Suppressor macrophage (primary cell): ENCODE data around the gene SEMA3F.

ENCODE experiments used
- DNase-seq, 4 experiments: peaks; one replicate each; pipeline ENCODE4 v3.0.0-alpha.2; 2020 to 2022
- total RNA-seq, 17 experiments: gene quantifications; one replicate each; lab custom pipeline; 2026; ENCODE audit warnings: mixed read lengths in 6 of 17, inconsistent platforms in 3 of 17; lab: John Stamatoyannopoulos, UW

Gene SEMA3F
- 0 to 3.3 (median 0.05) reads per million in 17 experiments for total RNA-seq

DNA sequence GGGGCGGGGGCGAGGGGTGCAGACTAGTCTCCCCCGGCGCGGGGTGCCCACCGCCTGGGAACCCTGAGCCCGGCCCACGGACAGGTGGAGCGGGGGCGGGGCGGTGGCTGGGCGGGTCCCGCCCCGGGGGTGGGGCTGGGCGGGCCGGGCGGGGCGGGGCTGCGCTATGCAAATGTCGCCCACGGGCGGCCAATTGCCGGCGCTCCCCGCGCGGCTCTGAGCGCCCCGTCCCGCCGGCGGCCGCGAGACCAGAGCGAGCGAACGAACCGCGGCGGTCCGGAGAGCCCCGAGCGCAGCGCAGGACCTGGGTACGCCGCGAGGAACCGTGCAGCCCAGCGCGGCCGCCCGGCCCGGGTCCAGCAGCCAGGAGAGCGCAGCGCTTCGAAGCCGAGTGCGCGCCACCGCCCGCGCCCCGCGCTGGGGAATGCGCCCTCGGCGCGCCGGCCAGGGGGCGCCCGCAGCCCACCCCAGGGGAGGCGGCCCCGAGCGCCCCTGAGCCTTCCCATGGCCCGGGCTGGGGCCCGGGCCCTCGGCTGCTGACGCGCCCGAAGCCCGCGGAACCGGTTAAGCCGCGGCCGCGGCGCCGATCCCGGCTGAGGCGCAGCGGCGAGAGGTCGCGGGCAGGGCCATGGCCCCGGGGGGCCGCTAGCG lies at the start of gene SEMA3F:
TSS of gene SEMA3F (plus strand) at position 485 of the 651 bp plus-strand sequence. CDS start 4,299 bp downstream, outside the sequence.
- DNase-seq: peak; percentile 72 to 91 (median 82)

DNA sequence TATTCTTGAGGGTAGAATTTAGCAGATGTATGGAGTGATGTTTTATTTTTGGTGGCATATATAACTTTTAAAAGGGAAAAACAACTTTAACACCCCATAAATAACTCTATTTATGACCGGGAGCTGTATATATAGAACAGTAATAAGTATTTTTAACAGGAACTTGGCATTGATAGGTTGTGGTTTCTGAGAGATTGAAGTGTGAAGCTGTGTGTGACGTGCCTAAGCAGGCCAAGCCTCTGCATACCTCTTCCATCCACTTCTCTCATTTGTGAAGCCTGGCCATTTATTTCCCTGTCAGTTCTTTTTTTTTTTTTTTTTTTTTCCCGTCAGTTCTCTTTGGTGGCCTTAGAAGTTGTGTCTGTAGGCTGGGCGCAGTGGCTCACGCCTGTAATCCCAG lies 43.4 kb upstream of the SEMA3F start:
- DNase-seq: no peak

DNA sequence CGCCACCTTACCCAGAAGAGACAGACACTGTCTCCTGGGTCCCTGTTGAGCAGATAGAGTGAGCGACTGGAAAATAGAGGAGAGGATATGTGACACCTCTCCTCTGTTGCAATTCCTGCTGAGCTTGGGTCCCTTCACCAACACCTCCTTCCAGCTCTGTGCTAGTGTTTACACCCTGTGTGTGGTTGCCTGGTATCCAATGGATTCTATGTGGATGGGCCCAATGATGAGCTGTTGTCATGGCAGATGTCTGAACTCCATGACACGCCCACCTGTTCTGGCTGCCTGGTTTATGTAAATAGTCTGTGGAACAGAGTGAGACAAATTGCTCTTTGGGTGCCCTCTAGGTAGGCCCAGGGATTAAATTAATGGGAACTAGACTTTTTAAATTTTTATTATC lies 42.7 kb upstream of the SEMA3F start:
- no peak for DNase-seq

DNA sequence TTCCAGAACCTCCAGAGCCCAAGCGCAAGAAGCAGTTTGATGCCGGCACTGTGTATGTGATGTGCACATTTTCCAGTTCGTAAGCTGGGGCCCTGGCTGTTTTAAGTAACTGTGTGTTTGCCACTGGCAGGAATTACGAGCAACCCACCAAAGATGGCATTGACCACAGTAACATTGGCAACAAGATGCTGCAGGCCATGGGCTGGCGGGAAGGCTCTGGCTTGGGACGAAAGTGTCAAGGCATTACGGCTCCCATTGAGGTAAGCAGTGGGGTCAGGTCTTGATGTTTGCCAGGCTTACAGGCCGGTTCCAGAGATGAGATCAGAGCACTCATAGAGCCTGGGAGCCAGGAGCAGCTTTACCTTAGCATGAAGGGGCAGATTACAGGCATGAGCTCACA lies 38.0 kb upstream of the SEMA3F start:
- no peak for DNase-seq

DNA sequence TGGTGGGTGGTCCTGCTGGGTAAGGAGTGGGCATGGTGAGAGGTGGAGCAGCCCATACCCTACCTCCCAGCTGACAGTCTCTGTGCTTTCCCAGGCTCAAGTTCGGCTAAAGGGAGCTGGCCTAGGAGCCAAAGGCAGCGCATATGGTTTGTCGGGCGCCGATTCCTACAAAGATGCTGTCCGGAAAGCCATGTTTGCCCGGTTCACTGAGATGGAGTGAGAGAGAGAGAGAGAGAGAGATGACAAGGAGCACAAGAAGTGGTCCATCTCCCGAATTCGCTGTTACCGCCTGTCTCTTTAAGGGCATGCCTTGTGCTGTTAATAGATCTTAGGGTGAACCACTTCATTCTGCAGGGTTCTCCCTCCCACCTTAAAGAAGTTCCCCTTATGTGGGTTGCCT lies 36.9 kb upstream of the SEMA3F start:
- peak in 2 of 4 experiments; percentile 31 to 40 for DNase-seq

DNA sequence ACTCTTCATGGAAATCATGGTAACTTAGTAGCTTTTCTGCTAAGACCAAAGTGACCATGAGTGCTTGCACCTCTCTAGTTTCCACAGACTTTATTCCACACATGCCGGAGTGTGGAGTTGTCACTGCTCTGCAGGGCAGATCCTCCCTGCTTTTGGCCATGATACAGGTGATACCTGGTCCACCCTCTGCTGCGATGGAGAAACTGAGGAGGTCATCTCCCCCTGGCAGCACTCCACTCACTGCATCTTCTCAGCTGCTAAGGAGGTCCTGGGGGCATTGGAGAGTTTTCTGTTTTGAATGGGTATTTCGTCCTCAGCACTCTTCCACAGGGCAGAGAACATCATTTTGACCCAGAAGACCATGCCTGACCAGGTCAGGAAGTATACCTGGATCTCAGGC lies 35.3 kb upstream of the SEMA3F start:
- no peak for DNase-seq

DNA sequence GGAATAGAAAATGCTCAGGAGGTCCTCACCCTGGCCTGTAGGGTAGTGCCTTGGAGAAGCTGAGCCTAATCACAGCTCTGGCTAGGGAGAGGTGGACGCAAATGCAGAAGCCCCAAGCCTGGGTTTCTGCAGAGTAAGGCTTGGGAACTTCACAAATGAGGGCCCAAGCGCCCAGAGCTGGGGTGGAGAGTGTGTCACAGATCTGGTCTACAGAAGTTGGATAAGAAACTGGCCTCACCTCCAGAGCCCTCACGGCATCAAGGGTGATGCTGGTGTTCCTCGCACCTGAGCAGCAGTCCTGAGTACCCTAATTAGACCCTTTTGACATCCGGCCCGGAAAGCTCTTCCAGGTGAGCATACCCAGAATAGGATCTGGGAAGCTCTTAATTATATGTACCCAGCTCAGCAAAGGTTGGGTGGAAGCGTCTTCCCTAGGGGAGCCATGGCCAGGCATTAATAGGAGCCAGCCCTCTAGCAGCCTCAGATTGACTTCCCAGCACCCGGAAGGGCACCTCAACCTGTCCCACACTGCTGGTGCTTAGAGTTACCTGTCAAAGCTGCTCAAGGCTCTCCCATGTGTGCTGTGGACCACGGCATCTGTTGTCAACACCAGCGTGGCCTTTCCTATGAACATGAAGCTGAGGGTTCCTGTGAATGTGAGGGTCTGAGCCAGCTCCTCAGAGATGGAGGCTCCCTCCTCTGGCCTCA lies 34.6 kb upstream of the SEMA3F start:
- no peak for DNase-seq

DNA sequence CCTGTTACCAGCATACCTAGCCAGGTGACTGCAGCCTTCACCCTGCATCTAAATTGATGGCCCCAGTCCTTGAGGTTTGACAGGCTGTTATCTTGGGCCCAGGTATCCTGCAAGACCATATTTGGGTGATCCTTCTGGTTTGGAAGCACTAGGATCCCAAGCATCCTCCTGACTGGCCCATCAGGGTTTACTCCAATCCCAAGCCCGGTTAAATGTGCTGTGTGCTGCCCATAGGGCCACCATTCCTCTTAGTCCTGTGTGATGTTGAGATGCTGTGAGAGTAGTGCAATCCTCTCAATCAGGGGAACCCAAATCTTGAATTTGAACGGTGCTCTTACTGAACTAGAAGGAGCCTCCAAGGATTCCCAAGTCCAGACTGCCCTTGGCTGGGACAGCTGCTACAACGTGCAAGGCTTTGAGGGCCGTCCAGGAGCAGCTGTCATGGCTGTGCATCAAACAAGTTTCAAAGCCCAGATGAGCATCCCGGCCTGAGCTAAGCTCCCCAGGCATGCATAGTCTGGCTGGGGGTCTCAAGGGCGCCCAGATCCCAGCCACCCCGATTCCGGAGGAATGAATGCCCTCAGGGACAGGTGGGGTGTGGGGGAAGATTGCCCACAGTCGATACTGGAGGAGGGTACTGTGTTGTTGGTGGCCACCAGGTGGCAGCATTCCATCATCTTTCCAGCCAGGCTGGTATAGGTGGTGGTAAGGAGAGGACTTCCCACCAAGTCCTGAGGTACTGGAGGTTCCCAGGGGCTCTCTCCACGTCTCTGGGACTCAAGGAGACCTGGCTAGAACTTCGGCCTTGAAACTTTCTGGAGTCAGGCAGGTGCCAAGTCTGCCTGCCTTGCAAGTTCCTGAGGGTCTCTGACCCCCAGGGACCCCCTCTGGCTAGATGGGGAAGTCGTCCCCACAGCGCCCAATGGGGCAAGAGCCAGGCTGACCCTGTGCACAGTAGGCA lies 33.8 kb upstream of the SEMA3F start:
- peak; percentile 73 to 85 (median 78) for DNase-seq

DNA sequence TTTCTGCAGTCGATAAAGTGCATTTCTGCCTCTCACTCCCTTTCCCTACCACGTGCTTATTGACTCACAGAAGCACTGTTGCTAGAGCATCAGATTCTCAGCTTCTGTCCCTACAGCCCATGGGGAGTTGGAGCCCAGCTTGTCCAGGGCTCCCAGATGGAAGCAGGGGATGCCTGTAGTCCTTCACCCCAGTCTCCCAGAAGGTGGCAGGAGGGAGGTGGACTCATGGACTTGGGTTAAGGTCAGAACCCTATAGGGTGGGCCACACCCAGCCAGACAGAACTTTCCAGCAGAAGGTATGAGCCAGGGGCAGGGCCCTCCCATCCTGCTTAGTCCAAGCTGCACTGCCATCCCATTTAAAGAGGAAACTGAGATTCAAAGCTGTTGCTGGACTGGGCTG lies 33.1 kb upstream of the SEMA3F start:
- DNase-seq: no peak

DNA sequence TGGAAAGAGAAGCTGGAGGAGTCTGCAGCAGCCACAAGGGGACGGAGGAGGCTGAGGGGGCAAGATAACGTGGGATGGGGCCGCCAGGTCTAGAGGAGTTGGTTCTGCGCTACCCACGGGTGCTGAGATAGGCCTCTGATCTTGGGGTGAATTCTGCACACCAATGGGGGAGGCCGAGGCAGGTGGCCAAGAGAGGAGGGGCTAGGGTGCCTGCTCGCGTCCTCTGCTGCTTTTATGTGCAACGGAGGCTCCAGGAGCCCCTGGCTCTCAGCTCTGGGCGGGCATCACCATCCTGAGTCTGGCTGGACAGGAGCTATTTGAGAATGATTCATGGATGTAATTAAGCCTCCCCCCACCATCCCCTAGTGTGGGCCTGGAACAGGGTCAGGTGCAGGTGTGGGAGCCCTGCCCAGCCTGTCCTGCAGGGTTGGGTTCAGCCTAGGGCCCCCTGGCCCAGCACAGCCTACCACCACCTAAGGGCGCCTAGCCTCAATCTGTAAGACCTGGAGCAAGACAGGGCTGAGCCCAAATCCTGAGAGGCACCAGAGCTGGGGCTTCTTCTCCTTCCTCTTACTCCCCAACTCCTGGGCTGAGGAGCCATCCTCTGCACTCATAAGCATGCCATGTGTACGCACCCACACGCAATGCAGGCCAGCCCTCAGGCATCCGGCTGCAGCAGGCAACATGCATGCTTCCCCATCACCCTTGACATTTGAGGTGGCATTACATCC lies 32.3 kb upstream of the SEMA3F start:
- DNase-seq: no peak

DNA sequence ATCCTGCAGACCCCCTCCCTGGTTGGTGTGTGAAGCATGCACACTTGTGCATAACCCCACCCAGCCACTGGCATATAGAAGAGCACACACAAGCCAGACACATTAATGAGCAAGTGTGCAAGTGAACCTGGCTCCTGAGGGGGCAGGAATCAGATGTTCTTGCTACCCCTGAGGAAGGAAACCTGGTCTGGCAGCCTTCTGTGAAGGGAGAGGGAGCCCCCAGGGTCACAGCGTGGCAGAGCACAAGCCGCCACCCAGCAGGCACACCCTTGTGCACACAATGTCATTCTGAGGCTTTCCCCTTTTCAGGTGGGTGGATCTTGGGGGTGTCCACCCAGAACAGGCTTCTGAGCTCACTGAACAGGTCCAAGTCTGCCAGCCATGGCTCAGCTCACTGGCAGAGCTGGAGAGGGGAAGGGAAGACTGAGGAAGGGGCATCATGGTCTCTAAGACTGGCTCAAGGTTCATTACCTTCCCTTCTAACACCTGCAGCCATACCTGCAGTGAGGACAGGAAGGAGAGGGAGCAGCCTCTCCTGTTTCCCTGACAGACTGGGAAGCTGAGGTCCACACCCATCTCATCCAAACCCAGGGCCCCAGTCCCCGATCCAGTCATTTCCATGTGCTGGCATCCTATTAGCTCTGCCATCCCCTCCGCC lies 31.6 kb upstream of the SEMA3F start:
- DNase-seq: no peak

DNA sequence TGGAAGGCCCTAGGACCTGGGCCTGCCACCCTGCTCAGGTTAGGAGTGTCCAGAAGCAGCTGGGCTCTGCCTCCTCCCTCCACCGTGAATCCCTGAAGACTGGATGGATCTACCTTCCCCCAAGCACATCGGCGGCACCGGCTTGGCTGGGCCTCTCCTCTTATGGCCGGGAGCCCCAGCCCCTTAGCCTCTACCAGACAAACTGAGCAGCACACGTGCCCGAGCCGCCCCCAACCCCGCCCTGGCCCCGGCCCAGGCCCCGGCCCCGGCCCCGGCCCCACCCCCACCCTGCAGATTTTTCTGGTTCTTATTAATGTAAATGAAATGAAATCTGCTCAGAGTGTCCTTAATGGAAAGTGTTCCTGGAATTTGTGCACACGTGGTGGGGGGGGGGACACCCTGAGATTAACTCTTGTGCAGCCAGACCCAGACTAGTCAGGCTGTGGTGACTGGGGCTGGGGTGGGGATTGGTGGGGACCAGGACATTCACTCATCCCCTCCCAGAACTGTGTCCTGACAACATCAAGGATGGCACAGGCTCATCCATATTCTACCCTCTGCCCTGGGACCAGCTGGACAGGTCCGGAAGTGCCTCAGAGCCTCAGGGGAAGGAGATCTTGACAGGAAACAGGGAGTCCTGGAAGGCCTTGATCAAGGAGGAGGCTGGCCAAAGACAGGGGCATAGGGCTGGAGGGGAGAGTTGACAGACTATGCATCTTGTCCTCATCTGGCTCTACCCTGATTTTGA lies 30.9 kb upstream of the SEMA3F start:
- DNase-seq: no peak

DNA sequence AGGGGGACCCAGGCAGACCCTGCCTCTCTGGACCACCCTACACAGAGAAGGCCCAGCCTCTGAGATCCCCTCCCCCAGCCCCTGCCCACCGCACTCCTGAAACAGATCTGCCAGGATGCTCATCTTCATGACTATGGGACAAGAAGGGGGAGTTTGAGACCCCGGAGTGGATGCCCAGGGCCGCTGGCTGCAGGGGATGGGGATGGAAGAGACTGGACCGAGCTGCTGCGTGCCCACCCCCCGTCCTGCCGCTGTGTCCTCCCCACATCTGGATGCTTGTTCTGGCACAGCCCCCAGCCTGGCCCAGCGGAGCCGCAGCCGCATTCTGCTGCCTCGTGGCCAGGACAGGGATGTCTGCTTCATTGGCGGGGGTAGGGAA lies 30.3 kb upstream of the SEMA3F start:
- DNase-seq: no peak

DNA sequence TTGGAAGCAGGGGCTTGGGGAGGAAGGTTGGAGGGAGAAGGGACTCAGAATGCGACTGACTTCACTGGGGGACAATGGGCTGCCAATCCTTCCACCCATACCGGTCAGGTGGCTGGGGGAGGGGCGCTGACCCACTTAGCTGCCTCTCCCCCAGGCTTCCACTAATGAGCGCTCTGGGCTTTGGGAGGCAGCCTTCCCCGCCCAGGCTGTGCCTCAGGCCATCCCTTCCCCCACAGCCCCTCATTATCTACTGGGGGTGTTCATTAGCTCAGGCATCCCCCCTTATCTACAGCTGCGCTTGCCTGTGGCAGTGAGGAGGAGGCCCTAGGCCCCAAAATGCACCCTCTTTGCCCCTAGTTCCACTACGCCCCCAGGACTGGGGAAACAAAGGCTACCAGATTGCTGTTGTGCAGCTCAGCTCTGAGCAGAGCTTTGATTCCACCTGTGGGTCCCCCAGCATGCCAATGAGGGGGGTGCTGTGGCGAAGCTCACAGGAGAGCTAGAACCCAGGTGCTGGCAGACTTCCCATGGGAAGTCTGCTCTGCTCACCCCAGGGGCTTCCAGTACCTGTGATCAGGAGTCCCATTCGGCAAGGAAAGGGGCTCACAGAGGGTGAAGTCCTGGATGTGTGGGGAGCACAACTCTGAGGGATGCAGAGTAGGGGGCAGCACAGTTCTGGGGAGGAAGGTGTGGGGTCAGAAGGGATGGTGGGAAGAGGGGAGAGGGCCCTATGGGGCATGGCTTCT lies 29.4 kb upstream of the SEMA3F start:
- no peak for DNase-seq

DNA sequence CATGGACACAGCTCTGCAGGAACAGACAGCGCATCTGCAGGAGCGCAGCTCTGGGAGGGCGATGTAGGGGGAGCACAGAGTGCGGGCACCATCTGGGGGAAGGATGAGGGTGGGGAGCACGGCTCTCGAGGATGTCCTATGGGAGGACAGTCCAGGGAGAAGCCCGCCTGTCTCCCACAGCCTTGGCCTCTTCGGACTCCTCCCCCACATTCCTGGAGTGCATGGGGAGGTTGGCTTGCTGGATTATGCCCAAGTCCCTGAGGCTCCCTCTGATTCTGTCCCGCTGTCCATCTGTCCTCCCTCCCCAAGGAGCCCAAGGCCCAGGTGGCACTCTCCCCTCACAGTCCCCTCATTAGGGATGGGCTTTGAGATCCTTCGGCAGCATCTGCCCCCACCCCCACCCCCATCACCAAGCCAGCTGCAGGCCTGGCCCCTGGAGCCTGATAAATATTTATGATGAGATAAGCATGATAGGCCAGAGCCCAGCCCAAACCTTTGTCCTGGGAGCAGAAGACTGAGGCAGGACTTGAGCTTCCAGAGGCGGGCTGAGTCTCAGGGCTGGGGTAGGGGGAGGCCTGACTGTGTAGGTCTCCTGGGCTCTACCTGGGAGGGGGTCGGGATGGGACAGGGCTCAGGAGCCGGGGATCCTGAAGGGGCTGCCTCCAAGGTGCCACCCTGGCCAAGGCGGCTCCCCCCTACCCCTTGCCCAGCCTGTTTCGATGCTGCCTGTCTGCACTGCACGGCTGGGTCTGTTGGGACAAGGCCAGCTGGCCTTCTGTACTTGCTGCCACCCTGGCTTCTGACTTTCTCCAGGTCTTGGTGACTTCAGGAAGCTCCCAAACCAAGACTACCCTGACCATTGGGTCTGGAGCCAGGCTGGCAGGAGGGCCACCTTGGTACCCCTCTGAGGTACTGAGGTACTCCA lies 28.6 kb upstream of the SEMA3F start:
- no peak for DNase-seq

DNA sequence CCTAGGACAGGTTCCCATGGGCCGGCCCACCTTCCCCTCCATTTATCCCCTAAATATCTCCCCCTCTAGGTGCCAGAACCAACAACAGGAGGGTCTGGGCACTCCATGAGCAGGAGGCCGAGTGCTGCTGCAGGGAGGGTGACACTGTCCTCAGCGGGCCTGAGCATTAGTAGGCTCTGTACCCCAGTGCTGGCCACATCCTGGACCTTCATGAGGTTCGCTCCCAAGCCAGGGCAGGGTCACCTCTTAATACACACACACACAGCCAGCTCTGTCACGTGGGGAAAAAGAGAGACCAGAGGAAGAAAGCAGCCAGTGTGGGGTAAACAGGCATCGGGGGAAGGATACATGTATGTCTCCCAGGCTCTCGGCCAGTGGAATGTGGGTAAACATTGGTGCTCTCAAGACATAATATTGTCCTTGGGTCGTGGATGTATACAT lies 27.9 kb upstream of the SEMA3F start:
- no peak for DNase-seq

DNA sequence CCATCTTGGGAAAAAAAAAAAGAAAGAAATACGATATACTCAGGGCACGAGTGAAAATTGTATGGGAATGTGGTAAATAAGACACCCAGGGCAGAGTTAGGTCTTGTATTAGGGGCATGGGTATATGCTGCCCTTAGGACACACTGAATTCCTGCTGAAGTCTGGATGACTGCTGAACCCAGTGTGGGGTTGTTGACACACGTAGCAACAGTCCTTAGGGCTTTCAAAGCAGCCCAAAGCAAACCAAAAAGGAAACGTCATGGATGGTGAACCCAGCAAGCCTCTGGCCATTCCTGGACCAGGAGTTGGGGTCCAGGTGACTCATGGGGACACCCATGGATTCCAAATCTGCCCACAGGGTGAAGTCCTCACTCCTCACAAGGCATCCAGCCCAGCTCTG lies 27.1 kb upstream of the SEMA3F start:
- no peak for DNase-seq

DNA sequence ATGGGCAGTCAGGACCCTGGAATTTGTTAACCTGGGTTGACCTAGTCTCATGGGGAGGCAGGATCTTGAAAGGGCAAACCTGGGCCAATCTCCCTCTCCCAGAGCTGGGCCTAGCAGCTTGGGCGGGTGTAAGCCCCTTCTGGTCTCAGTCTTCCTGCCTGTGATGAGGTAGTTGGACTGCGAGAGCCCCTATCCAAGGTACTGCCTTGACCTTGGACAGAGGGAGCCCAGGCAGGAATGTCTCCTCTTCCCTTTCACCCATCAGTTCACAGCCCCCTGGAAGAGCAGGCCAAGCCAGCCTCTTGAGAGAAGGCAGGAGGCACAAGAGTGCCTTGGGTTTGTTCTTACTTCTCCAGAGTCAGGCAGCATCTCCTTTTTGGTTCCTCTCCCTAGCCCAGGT lies 24.7 kb upstream of the SEMA3F start:
- no peak for DNase-seq
